Sigmoid colon (tissue), 7 donors: ENCODE data around the gene GPC5. TPM values are rescaled to one million over a fixed set of nuclear protein-coding genes. Genes with fewer than 3 reads are reported as not detected.

ENCODE experiments used
- DNase-seq: peaks from one replicate; pipeline ENCODE4 v3.0.0-alpha.2; 2019
- H3K27ac ChIP-seq, 4 donors: fragments of 200-600 bp; sonication (generic); one replicate each; pipeline ENCODE4 v1.5.1; 2016 to 2019; ENCODE audit warnings: mild to moderate bottlenecking in 1 of 4
- H3K27me3 ChIP-seq, 3 donors: fragments of 200-600 bp; sonication (generic); one replicate each; pipeline ENCODE4 v1.5.1; 2019; ENCODE audit warnings: mild to moderate bottlenecking in 1 of 3
- H3K36me3 ChIP-seq, 4 donors: fragments of 200-600 bp; sonication (generic); one replicate each; pipeline ENCODE4 v1.5.1; 2016 to 2019
- H3K4me1 ChIP-seq, 4 donors: fragments of 200-600 bp; sonication (generic); one replicate each; pipeline ENCODE4 v1.5.1; 2017 to 2019
- H3K4me3 ChIP-seq, 4 donors: fragments of 200-600 bp; sonication (generic); one replicate each; pipeline ENCODE4 v1.5.1; 2017 to 2019; ENCODE audit warnings: mild to moderate bottlenecking in 2 of 4, moderate library complexity in 1 of 4
- H3K9me3 ChIP-seq, 4 donors: fragments of 200-600 bp in 3 of 4; sonication (generic) in 3 of 4; one replicate each; pipeline versions ENCODE4 v1.5.1 to v1.6.1; 2013 to 2019
- EP300 ChIP-seq, 4 donors: sonication (generic); formaldehyde crosslinking; IDR thresholded peaks; one replicate each; pipeline ENCODE4 v1.6.1; 2017; ENCODE audit warnings: antibody characterized with exemption in 4 of 4
- POLR2A ChIP-seq, 2 donors: fragments of 450-650 bp; IDR thresholded peaks; one replicate each; pipeline ENCODE4 v1.6.1; 2016; ENCODE audit warnings: antibody characterized with exemption in 2 of 2, mild to moderate bottlenecking in 2 of 2, moderate library complexity in 2 of 2
- POLR2AphosphoS5 ChIP-seq, 4 donors: sonication (generic); formaldehyde crosslinking; IDR thresholded peaks; one replicate each; pipeline ENCODE4 v1.6.1; 2017; ENCODE audit warnings: antibody characterized with exemption in 4 of 4
- WGBS, 2 donors: extraction: QIAGEN DNeasy Blood & Tissue Kit; methylation state at CpG; one replicate each; pipeline ENCODE4 v1.1.7; 2013; 5-methylcytosine and 5-hydroxymethylcytosine counted together
- intact Hi-C: fragments of 100-400 bp; cut with DNase I; formaldehyde crosslinking; loops from one replicate; pipeline ENCODE4 v1.15.1; 2023
- polyA plus RNA-seq, 3 donors: library from polyadenylated mRNA; stranded (reverse); fragments of 200-250 nt; gene quantifications; one replicate each; pipeline ENCODE4 v1.2.3, GENCODE V29; 2013
- total RNA-seq, 4 donors: library from RNA; depleted of rRNA; stranded (reverse); fragments of >200 nt; gene quantifications; one replicate each; pipeline ENCODE4 v1.1.0, GENCODE V29; 2016
- TF ChIP-seq, protein P1 (sequence below), 4 experiments: fragments of 450-650 bp in 3 of 4; fragments of 200-600 bp in 1 of 4; IDR thresholded peaks; one replicate each; pipeline ENCODE4 v1.5.1; 2016 to 2019; ENCODE audit warnings: antibody characterized with exemption in 4 of 4, mild to moderate bottlenecking in 3 of 4, moderate library complexity in 2 of 4
- donor health status: healthy with polysubstance abuse.
- donor health status: Bipolar disorder and iron deficiency.
- donor health status: healthy.

The GPC5 gene
- total and polyA plus RNA-seq, 7 donors, result 0.39 to 3.9 (median 2.9) TPM; not detected in 2

DNA sequence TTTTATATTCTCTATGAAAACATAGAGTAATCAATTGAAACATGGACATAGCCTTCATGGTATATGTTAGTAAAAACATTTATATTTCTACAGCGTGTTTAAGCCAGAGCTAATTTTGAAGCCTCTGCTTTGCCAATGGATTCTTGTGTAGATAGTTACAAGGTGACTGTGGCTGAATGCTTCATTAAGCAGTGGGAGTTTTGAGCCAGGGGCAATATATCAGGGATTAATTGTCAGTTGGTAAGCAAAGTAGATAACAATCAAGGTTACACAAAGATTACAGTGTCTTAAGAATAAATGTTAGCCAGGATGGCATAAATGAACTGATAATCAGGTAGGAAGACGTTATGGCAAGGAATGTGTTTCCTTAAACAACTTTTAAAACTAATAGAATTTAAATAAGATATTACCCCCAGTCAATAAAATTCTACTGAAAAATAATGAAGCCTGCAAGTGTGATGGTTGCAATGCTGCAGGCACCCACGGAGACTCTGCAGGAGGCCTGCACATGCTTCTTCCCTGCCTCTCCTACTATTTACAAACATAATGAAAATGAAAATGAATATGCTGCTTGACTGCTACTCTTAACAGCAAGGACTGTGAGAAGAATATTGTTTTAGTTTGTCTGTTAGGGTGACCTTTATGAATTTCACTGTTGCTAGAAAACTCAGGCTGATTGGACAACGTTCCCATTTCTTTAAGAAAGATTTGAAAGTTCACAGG lies 588.5 kb downstream of the GPC5 start:
- no peak for DNase-seq
- no peaks in the 10 kb centered on the region for H3K4me1 ChIP-seq
- WGBS, 2 donors, result 55 to 66% methylated on average over 4 of the region's 4 CpGs
- TF ChIP-seq POLR2A (IDR thresholded peaks at IDR 0.05) (no peak), POLR2AphosphoS5 (IDR thresholded peaks at IDR 0.05) (no peak), EP300 (IDR thresholded peaks at IDR 0.05) (no peak)
- TF ChIP-seq, protein P1, sequence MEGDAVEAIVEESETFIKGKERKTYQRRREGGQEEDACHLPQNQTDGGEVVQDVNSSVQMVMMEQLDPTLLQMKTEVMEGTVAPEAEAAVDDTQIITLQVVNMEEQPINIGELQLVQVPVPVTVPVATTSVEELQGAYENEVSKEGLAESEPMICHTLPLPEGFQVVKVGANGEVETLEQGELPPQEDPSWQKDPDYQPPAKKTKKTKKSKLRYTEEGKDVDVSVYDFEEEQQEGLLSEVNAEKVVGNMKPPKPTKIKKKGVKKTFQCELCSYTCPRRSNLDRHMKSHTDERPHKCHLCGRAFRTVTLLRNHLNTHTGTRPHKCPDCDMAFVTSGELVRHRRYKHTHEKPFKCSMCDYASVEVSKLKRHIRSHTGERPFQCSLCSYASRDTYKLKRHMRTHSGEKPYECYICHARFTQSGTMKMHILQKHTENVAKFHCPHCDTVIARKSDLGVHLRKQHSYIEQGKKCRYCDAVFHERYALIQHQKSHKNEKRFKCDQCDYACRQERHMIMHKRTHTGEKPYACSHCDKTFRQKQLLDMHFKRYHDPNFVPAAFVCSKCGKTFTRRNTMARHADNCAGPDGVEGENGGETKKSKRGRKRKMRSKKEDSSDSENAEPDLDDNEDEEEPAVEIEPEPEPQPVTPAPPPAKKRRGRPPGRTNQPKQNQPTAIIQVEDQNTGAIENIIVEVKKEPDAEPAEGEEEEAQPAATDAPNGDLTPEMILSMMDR (IDR thresholded peaks at IDR 0.05), result no peak
- no peak overlapping the region for H3K27ac ChIP-seq
- H3K4me3 ChIP-seq, result no peak overlapping the region
- H3K9me3 ChIP-seq, result no peaks in the 10 kb centered on the region
- no peaks in the 10 kb centered on the region for H3K36me3 ChIP-seq
- no peaks in the 10 kb centered on the region for H3K27me3 ChIP-seq
- intact Hi-C loops, result no loop called here

DNA sequence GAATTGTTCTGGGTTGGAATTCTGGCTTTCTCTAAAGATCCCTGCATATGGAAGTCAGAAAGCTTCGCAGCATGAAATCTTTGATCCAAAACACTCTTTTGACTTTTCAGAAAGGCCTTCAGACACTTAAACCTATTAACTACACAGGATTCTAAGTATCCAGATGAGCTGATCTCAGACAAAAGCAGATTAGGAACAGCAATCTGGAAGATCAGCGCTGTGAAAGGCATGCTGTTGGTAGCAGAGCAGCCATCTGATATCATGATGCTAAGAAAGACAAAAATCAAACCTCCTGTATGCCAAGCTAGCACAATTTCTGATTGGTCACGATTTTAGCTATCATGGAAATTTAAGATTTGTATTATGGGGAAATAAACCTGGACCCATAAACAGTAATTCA lies 589.9 kb downstream of the GPC5 start:
- H3K4me3 ChIP-seq, result no peak overlapping the region
- intact Hi-C loops, result no loop called here
- no peaks in the 10 kb centered on the region for H3K36me3 ChIP-seq
- DNase-seq, result no peak
- H3K9me3 ChIP-seq, result no peaks in the 10 kb centered on the region
- 62 to 81% methylated on average over 3 of the region's 3 CpGs for WGBS, 2 donors
- H3K4me1 ChIP-seq, result no peaks in the 10 kb centered on the region
- no peaks in the 10 kb centered on the region for H3K27me3 ChIP-seq
- no peak overlapping the region for H3K27ac ChIP-seq
- TF ChIP-seq, protein P1 (IDR thresholded peaks at IDR 0.05), result no peak
- TF ChIP-seq POLR2AphosphoS5 (IDR thresholded peaks at IDR 0.05), result no peak
- no peak for TF ChIP-seq POLR2A (IDR thresholded peaks at IDR 0.05)
- TF ChIP-seq EP300 (IDR thresholded peaks at IDR 0.05), result no peak

DNA sequence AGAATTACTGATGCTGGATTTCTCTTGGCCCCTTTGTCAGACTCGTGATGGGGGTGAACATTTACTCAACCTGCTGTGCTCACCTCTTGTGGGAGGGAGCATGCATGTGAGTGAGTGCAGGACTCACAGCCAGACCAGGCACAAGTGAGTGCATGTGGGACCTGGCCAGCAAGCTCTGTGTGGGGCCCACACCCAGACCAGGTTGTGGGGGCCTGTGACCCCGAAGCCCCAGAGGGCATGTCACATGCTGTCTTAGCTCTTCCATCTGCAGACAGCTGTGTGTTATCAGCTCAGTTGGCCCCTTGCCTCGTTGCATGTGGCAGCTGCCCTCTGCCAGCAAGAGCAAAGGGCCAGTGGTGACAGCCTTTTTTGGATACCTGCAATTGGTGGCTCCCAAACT lies 614.4 kb downstream of the GPC5 start:
- Histone ChIP-seq H3K4me1 (no peaks in the 10 kb centered on the region), H3K9me3 (no peaks in the 10 kb centered on the region), H3K4me3 (no peak overlapping the region), H3K27ac (no peak overlapping the region), H3K36me3 (no peaks in the 10 kb centered on the region), H3K27me3 (no peaks in the 10 kb centered on the region)
- 42 to 73% methylated on average over 3 of the region's 3 CpGs for WGBS, 2 donors
- intact Hi-C loops, result no loop called here
- no peak for DNase-seq
- TF ChIP-seq POLR2AphosphoS5 (IDR thresholded peaks at IDR 0.05), result no peak
- no peak for TF ChIP-seq EP300 (IDR thresholded peaks at IDR 0.05)
- TF ChIP-seq, protein P1 (IDR thresholded peaks at IDR 0.05), result no peak
- no peak for TF ChIP-seq POLR2A (IDR thresholded peaks at IDR 0.05)

DNA sequence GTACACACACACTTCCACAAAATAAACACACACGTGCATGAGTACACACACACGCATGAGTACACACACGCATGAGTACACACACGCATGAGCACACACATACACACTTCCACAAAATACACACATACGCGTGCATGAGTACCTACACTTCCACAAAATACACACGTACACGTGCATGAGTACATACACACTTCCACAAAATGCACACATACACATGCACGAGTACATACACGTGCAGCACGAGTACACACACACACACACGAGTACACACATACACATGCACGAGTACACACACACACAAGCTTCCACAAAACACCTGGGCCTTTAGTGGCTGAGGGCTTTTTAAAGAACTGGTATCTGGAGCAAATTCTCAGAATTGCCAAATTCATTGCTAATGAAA lies 619.3 kb downstream of the GPC5 start:
- WGBS, 2 donors, result 94% methylated on average over 13 of the region's 13 CpGs
- TF ChIP-seq POLR2A (IDR thresholded peaks at IDR 0.05), result no peak
- TF ChIP-seq EP300 (IDR thresholded peaks at IDR 0.05), result no peak
- no peak for TF ChIP-seq POLR2AphosphoS5 (IDR thresholded peaks at IDR 0.05)
- TF ChIP-seq, protein P1 (IDR thresholded peaks at IDR 0.05), result no peak
- no peaks in the 10 kb centered on the region for H3K27me3 ChIP-seq
- no peak overlapping the region for H3K4me3 ChIP-seq
- no peaks in the 10 kb centered on the region for H3K4me1 ChIP-seq
- intact Hi-C loops, result no loop called here
- no peak overlapping the region for H3K27ac ChIP-seq
- H3K36me3 ChIP-seq, result no peaks in the 10 kb centered on the region
- DNase-seq, result no peak
- H3K9me3 ChIP-seq, result no peaks in the 10 kb centered on the region

DNA sequence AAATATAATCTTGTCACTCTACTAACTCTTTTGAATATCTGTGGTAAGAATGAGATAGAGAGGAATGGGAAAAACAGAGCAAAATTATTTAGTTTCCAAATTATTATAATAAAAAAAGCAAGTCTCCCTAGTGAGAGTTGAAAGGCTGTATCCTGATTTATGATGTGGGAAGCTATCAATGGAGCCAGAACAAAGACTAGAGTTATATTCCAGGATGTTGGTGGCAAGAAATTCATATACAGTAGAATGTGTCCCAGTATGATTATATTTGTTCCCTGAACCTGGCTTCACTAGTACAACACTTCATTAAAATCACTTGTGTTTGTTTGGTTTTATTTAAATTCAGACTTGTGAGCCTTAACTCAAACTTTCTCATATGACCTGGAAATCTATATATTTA lies 630.3 kb downstream of the GPC5 start:
- intact Hi-C loops, result no loop called here
- TF ChIP-seq, protein P1 (IDR thresholded peaks at IDR 0.05), result no peak
- TF ChIP-seq POLR2A (IDR thresholded peaks at IDR 0.05) (no peak), EP300 (IDR thresholded peaks at IDR 0.05) (no peak), POLR2AphosphoS5 (IDR thresholded peaks at IDR 0.05) (no peak)
- Histone ChIP-seq H3K36me3 (no peaks in the 10 kb centered on the region), H3K27me3 (no peaks in the 10 kb centered on the region), H3K4me3 (no peak overlapping the region), H3K4me1 (no peaks in the 10 kb centered on the region), H3K27ac (no peak overlapping the region), H3K9me3 (no peaks in the 10 kb centered on the region)
- DNase-seq, result no peak
